HL-60/S4 (cell line): ENCODE measurements around the gene LRRC27.

Source experiments
- in situ Hi-C: fragments of 300-500 bp; cut with MboI; formaldehyde crosslinking; loops from 2 replicates; pipeline ENCODE4 v1.14.3; 2022; ENCODE audit warnings: low sequenced_read_pairs

Gene LRRC27

GRCh38 chr10:132386419-132386831, 54.4 kb downstream of the LRRC27 start:
- in situ Hi-C loops = loop anchor here (10.0 kb wide), 1 partner anchor 248 kb away; no protein-coding TSS in a partner anchor

GRCh38 chr10:132386896-132387295, 54.9 kb downstream of the LRRC27 start:
- in situ Hi-C loops = loop anchor here (10.0 kb wide), 1 partner anchor 248 kb away; no protein-coding TSS in a partner anchor

- in situ Hi-C loops = loop anchor here (10.0 kb wide), 1 partner anchor 247 kb away; no protein-coding TSS in a partner anchor
These were observed 55.8 kb downstream of the LRRC27 start for GRCh38 chr10:132387764-132388210.

GRCh38 chr10:132388891-132389432, 57.0 kb downstream of the LRRC27 start:
- in situ Hi-C loops = loop anchor here (10.0 kb wide), 1 partner anchor 246 kb away; no protein-coding TSS in a partner anchor

GRCh38 chr10:132389433-132390169, 57.6 kb downstream of the LRRC27 start:
- in situ Hi-C loops = loop anchor here (5.0 to 10.0 kb wide), 2 partner anchors 53 to 245 kb away; no protein-coding TSS in a partner anchor

- in situ Hi-C loops = loop anchor here (5.0 kb wide), 1 partner anchor 52 kb away; no protein-coding TSS in a partner anchor
These were observed 58.4 kb downstream of the LRRC27 start for GRCh38 chr10:132390170-132390920.

GRCh38 chr10:132390921-132391675, 59.1 kb downstream of the LRRC27 start:
- in situ Hi-C loops = loop anchor here (5.0 kb wide), 1 partner anchor 51 kb away; no protein-coding TSS in a partner anchor

GRCh38 chr10:132391676-132392020, 59.7 kb downstream of the LRRC27 start:
- in situ Hi-C loops = loop anchor here (5.0 kb wide), 1 partner anchor 51 kb away; no protein-coding TSS in a partner anchor

GRCh38 chr10:132392184-132392800, 60.3 kb downstream of the LRRC27 start:
- in situ Hi-C loops = loop anchor here (5.0 kb wide), 1 partner anchor 50 kb away; no protein-coding TSS in a partner anchor

GRCh38 chr10:132392811-132393694, 61.1 kb downstream of the LRRC27 start:
- in situ Hi-C loops = loop anchor here (5.0 kb wide), 1 partner anchor 49 kb away; no protein-coding TSS in a partner anchor

- in situ Hi-C loops = loop anchor here (5.0 kb wide), 1 partner anchor 49 kb away; no protein-coding TSS in a partner anchor
These were observed 61.7 kb downstream of the LRRC27 start for GRCh38 chr10:132393695-132394181.

- in situ Hi-C loops = loop anchor here (5.0 kb wide), 1 partner anchor 48 kb away; no protein-coding TSS in a partner anchor
These were observed 62.3 kb downstream of the LRRC27 start for GRCh38 chr10:132394201-132394811.

GRCh38 chr10:132394936-132395703, 63.1 kb downstream of the LRRC27 start:
- in situ Hi-C loops = loop anchor here (5.0 kb wide), 1 partner anchor 47 kb away; no protein-coding TSS in a partner anchor

GRCh38 chr10:132395704-132396493, 63.9 kb downstream of the LRRC27 start:
- in situ Hi-C loops = no loop called here

- in situ Hi-C loops = no loop called here
These were observed 64.6 kb downstream of the LRRC27 start for GRCh38 chr10:132396494-132397035.

- in situ Hi-C loops = no loop called here
These were observed 65.1 kb downstream of the LRRC27 start, which contains the start of gene PWWP2B for GRCh38 chr10:132397036-132397541. Gene PWWP2B (plus strand): TSS chr10:132397200. CDS start chr10:132397227, 27 bp downstream.
